ENCODE data around the gene PDE6G.
A peak's percentile ranks its signal among the peaks of the same experiment; 100 is the strongest.

The PDE6G gene

GRCh38 chr17:81672954-81673353 is 16.6 kb upstream of the PDE6G start:
- Histone ChIP-seq H3K27me3 (ENCODE audit: control insufficient read depth in 1 of 2, insufficient read depth in 2 of 2, low read length in 2 of 2) (no peaks in the 10 kb centered on the region), H3K36me3 (ENCODE audit: control insufficient read depth in 2 of 2, insufficient read depth in 2 of 2, low read length in 2 of 2) (peaks cover 21 to 22% of the 10 kb centered on the region in 2 donors), H3K9ac (ENCODE audit: low read length in 2 of 2) (no peak overlapping the region), H3K9me3 (ENCODE audit: control insufficient read depth in 2 of 2, low read length in 2 of 2) (no peaks in the 10 kb centered on the region), H3K27ac (ENCODE audit: low read length) (no peak overlapping the region), H3K4me1 (ENCODE audit: control insufficient read depth, insufficient read depth, low read length) (no peaks in the 10 kb centered on the region), H3K4me3 (ENCODE audit: low read length in 2 of 2) (no peak overlapping the region)

- H3K36me3 ChIP-seq (ENCODE audit: control insufficient read depth in 2 of 2, insufficient read depth in 2 of 2, low read length in 2 of 2) = peaks cover 21 to 22% of the 10 kb centered on the region in 2 donors
- no peaks in the 10 kb centered on the region for H3K9me3 ChIP-seq (ENCODE audit: control insufficient read depth in 2 of 2, low read length in 2 of 2)
- no peaks in the 10 kb centered on the region for H3K27me3 ChIP-seq (ENCODE audit: control insufficient read depth in 1 of 2, insufficient read depth in 2 of 2, low read length in 2 of 2)
- no peak overlapping the region for H3K9ac ChIP-seq (ENCODE audit: low read length in 2 of 2)
- H3K4me1 ChIP-seq (ENCODE audit: control insufficient read depth, insufficient read depth, low read length) = no peaks in the 10 kb centered on the region
- no peak overlapping the region for H3K27ac ChIP-seq (ENCODE audit: low read length)
- H3K4me3 ChIP-seq (ENCODE audit: low read length in 2 of 2) = no peak overlapping the region
Measured at GRCh38 chr17:81672504-81672903, 16.2 kb upstream of the PDE6G start.

GRCh38 chr17:81667754-81668153 is 11.4 kb upstream of the PDE6G start:
- peak overlapping the region in 1 of 2 donors; percentile 8 for H3K4me3 ChIP-seq (ENCODE audit: low read length in 2 of 2)
- H3K9me3 ChIP-seq (ENCODE audit: control insufficient read depth in 2 of 2, low read length in 2 of 2) = no peaks in the 10 kb centered on the region
- no peaks in the 10 kb centered on the region for H3K27me3 ChIP-seq (ENCODE audit: control insufficient read depth in 1 of 2, insufficient read depth in 2 of 2, low read length in 2 of 2)
- H3K36me3 ChIP-seq (ENCODE audit: control insufficient read depth in 2 of 2, insufficient read depth in 2 of 2, low read length in 2 of 2) = peaks cover 19 to 23% of the 10 kb centered on the region in 2 donors
- H3K9ac ChIP-seq (ENCODE audit: low read length in 2 of 2) = no peak overlapping the region
- H3K27ac ChIP-seq (ENCODE audit: low read length) = no peak overlapping the region
- peaks cover 17% of the 10 kb centered on the region for H3K4me1 ChIP-seq (ENCODE audit: control insufficient read depth, insufficient read depth, low read length)

GRCh38 chr17:81666342-81667191 is 10.2 kb upstream of the PDE6G start, which contains the start of the genes CCDC137 and OXLD1:
Gene CCDC137 (plus strand): TSS chr17:81666737. CDS start chr17:81666767, 30 bp downstream.
Gene OXLD1 (minus strand): TSS chr17:81666605. CDS start chr17:81666577, 28 bp downstream.
- H3K4me1 ChIP-seq (ENCODE audit: control insufficient read depth, insufficient read depth, low read length) = peaks cover 17% of the 10 kb centered on the region
- H3K27ac ChIP-seq (ENCODE audit: low read length) = peak within 1 kb of the TSS; percentile 66
- peak within 1 kb of the TSS; percentile 83 to 89 for H3K9ac ChIP-seq (ENCODE audit: low read length in 2 of 2)
- H3K36me3 ChIP-seq (ENCODE audit: control insufficient read depth in 2 of 2, insufficient read depth in 2 of 2, low read length in 2 of 2) = peaks cover 10 to 11% of the 10 kb centered on the region in 2 donors
- H3K4me3 ChIP-seq (ENCODE audit: low read length in 2 of 2) = peak within 1 kb of the TSS; percentile 90
- no peaks in the 10 kb centered on the region for H3K27me3 ChIP-seq (ENCODE audit: control insufficient read depth in 1 of 2, insufficient read depth in 2 of 2, low read length in 2 of 2)
- H3K9me3 ChIP-seq (ENCODE audit: control insufficient read depth in 2 of 2, low read length in 2 of 2) = no peaks in the 10 kb centered on the region

- peaks cover 17% of the 10 kb centered on the region for H3K4me1 ChIP-seq (ENCODE audit: control insufficient read depth, insufficient read depth, low read length)
- H3K4me3 ChIP-seq (ENCODE audit: low read length in 2 of 2) = peak overlapping the region; percentile 90
- H3K27ac ChIP-seq (ENCODE audit: low read length) = peak overlapping the region; percentile 66
- H3K9me3 ChIP-seq (ENCODE audit: control insufficient read depth in 2 of 2, low read length in 2 of 2) = no peaks in the 10 kb centered on the region
- no peaks in the 10 kb centered on the region for H3K27me3 ChIP-seq (ENCODE audit: control insufficient read depth in 1 of 2, insufficient read depth in 2 of 2, low read length in 2 of 2)
- H3K36me3 ChIP-seq (ENCODE audit: control insufficient read depth in 2 of 2, insufficient read depth in 2 of 2, low read length in 2 of 2) = peaks cover 5 to 6% of the 10 kb centered on the region in 2 donors
- H3K9ac ChIP-seq (ENCODE audit: low read length in 2 of 2) = peak overlapping the region; percentile 83 to 89
Measured at GRCh38 chr17:81666092-81666341, 9.7 kb upstream of the PDE6G start.

- Histone ChIP-seq H3K4me1 (ENCODE audit: control insufficient read depth, insufficient read depth, low read length) (peaks cover 17% of the 10 kb centered on the region), H3K9me3 (ENCODE audit: control insufficient read depth in 2 of 2, low read length in 2 of 2) (no peaks in the 10 kb centered on the region), H3K4me3 (ENCODE audit: low read length in 2 of 2) (peak overlapping the region; percentile 90), H3K27me3 (ENCODE audit: control insufficient read depth in 1 of 2, insufficient read depth in 2 of 2, low read length in 2 of 2) (no peaks in the 10 kb centered on the region), H3K27ac (ENCODE audit: low read length) (peak overlapping the region; percentile 66), H3K9ac (ENCODE audit: low read length in 2 of 2) (peak overlapping the region; percentile 83 to 89), H3K36me3 (ENCODE audit: control insufficient read depth in 2 of 2, insufficient read depth in 2 of 2, low read length in 2 of 2) (peaks cover 5% of the 10 kb centered on the region in 2 donors)
Measured at GRCh38 chr17:81665205-81666091, 9.1 kb upstream of the PDE6G start.

GRCh38 chr17:81664051-81664470 is 7.7 kb upstream of the PDE6G start:
- Histone ChIP-seq H3K27me3 (ENCODE audit: control insufficient read depth in 1 of 2, insufficient read depth in 2 of 2, low read length in 2 of 2) (no peaks in the 10 kb centered on the region), H3K36me3 (ENCODE audit: control insufficient read depth in 2 of 2, insufficient read depth in 2 of 2, low read length in 2 of 2) (peaks cover 0 to 3% of the 10 kb centered on the region in 2 donors), H3K4me3 (ENCODE audit: low read length in 2 of 2) (no peak overlapping the region), H3K9ac (ENCODE audit: low read length in 2 of 2) (no peak overlapping the region), H3K4me1 (ENCODE audit: control insufficient read depth, insufficient read depth, low read length) (peaks cover 17% of the 10 kb centered on the region), H3K9me3 (ENCODE audit: control insufficient read depth in 2 of 2, low read length in 2 of 2) (no peaks in the 10 kb centered on the region), H3K27ac (ENCODE audit: low read length) (no peak overlapping the region)

GRCh38 chr17:81662002-81662401 is 5.7 kb upstream of the PDE6G start:
- Histone ChIP-seq H3K9me3 (ENCODE audit: control insufficient read depth in 2 of 2, low read length in 2 of 2) (no peaks in the 10 kb centered on the region), H3K27me3 (ENCODE audit: control insufficient read depth in 1 of 2, insufficient read depth in 2 of 2, low read length in 2 of 2) (no peaks in the 10 kb centered on the region), H3K27ac (ENCODE audit: low read length) (no peak overlapping the region), H3K4me1 (ENCODE audit: control insufficient read depth, insufficient read depth, low read length) (peaks cover 16% of the 10 kb centered on the region), H3K4me3 (ENCODE audit: low read length in 2 of 2) (no peak overlapping the region), H3K36me3 (ENCODE audit: control insufficient read depth in 2 of 2, insufficient read depth in 2 of 2, low read length in 2 of 2) (peaks cover 0 to 3% of the 10 kb centered on the region in 2 donors), H3K9ac (ENCODE audit: low read length in 2 of 2) (no peak overlapping the region)

GRCh38 chr17:81660441-81660840 is 4.1 kb upstream of the PDE6G start:
- H3K9ac ChIP-seq (ENCODE audit: low read length in 2 of 2) = no peak overlapping the region
- no peak overlapping the region for H3K27ac ChIP-seq (ENCODE audit: low read length)
- H3K36me3 ChIP-seq (ENCODE audit: control insufficient read depth in 2 of 2, insufficient read depth in 2 of 2, low read length in 2 of 2) = peaks cover 0 to 3% of the 10 kb centered on the region in 2 donors

GRCh38 chr17:81659038-81659437 is 2.7 kb upstream of the PDE6G start:
- Histone ChIP-seq H3K9me3 (ENCODE audit: control insufficient read depth in 2 of 2, low read length in 2 of 2) (no peaks in the 10 kb centered on the region), H3K27me3 (ENCODE audit: control insufficient read depth in 1 of 2, insufficient read depth in 2 of 2, low read length in 2 of 2) (peaks cover 0 to 3% of the 10 kb centered on the region in 2 donors), H3K4me3 (ENCODE audit: low read length in 2 of 2) (no peak overlapping the region), H3K36me3 (ENCODE audit: control insufficient read depth in 2 of 2, insufficient read depth in 2 of 2, low read length in 2 of 2) (no peaks in the 10 kb centered on the region), H3K9ac (ENCODE audit: low read length in 2 of 2) (no peak overlapping the region), H3K27ac (ENCODE audit: low read length) (no peak overlapping the region), H3K4me1 (ENCODE audit: control insufficient read depth, insufficient read depth, low read length) (no peaks in the 10 kb centered on the region)

More at GRCh38 chr17:81660441-81660840, 4.1 kb upstream of the PDE6G start:
- no peaks in the 10 kb centered on the region for H3K9me3 ChIP-seq (ENCODE audit: control insufficient read depth in 2 of 2, low read length in 2 of 2)
- peaks cover 3% of the 10 kb centered on the region for H3K4me1 ChIP-seq (ENCODE audit: control insufficient read depth, insufficient read depth, low read length)
- peaks cover 0 to 2% of the 10 kb centered on the region in 2 donors for H3K27me3 ChIP-seq (ENCODE audit: control insufficient read depth in 1 of 2, insufficient read depth in 2 of 2, low read length in 2 of 2)
- no peak overlapping the region for H3K4me3 ChIP-seq (ENCODE audit: low read length in 2 of 2)
